ENCODE data around the gene PLGRKT. TPM values are rescaled to one million over a fixed set of nuclear protein-coding genes. Genes with fewer than 3 reads are reported as not detected.

Gene PLGRKT
- total RNA-seq, 2 donors from 2014 or later: 55.9 to 56.2 TPM

- Histone ChIP-seq H3K36me3 (no peaks in the 10 kb centered on the region), H3K4me1 (no peaks in the 10 kb centered on the region), H3K27ac (no peak overlapping the region), H3K4me3 (no peak overlapping the region), H3K27me3 (no peaks in the 10 kb centered on the region), H3K9ac (ENCODE audit: low read depth in 2 of 2, low read length in 2 of 2) (no peak overlapping the region), H3K9me3 (no peaks in the 10 kb centered on the region)
- DNase-seq: no peak
- no peak for TF ChIP-seq CTCF (IDR thresholded peaks at IDR 0.05)
- intact Hi-C loops (cut with DNase I): loop anchor here (10.0 kb wide), 1 partner anchor 436 kb away; the partner anchor contains the start of gene JAK2
Measured at GRCh38 chr9:5421163-5421562, 16.6 kb downstream of the PLGRKT start.

GRCh38 chr9:5419987-5420386 is 17.7 kb downstream of the PLGRKT start:
- no peak for TF ChIP-seq CTCF (IDR thresholded peaks at IDR 0.05)
- Histone ChIP-seq H3K36me3 (no peaks in the 10 kb centered on the region), H3K27me3 (no peaks in the 10 kb centered on the region), H3K4me3 (no peak overlapping the region), H3K9ac (ENCODE audit: low read depth in 2 of 2, low read length in 2 of 2) (no peak overlapping the region), H3K9me3 (no peaks in the 10 kb centered on the region), H3K4me1 (no peaks in the 10 kb centered on the region), H3K27ac (no peak overlapping the region)
- no peak for DNase-seq
- intact Hi-C loops (cut with DNase I): loop anchor here (10.0 kb wide), 1 partner anchor 435 kb away; the partner anchor contains the start of gene JAK2

DNA sequence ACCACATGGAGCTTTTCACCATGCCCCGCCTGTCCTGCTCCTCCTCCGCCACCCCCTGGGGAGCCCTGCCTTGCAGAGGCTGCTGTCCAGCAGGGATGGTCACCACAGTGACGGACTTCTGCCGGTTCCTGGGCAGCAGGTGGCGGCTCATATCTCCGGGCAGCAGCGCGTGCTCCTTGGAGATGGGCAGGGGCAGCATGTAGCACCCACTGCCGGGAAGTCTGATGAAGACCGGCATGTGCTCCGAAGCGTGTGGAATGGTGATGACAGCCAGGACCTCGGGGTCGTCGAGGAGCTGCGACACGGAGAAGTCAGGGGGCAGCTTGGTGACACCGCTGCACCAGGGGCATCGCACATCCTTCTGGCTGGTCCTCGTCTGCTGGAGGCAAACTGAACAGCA is 19.2 kb downstream of the PLGRKT start:
- no peak for TF ChIP-seq CTCF (IDR thresholded peaks at IDR 0.05)
- intact Hi-C loops (cut with DNase I): no loop called here

DNA sequence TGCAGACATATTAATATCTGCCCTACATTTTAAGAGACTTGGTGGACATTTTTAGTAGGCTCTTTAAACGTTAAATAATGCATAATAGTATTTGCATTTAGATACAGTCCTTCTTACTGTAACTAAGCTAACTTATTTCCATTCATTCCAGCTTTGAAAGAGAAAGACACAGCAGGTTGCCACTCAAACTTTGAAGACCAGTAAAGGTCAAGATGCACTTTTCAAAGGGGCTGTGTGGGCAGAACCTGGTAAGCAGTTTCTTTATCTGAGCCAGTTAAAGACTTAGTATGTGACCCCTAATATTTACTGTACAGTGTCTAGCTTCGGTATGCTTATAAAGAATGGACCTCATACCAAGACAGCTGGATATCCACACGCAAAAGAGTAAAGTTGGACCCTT is 20.8 kb downstream of the PLGRKT start:
- H3K9ac ChIP-seq (ENCODE audit: low read depth in 2 of 2, low read length in 2 of 2): no peak overlapping the region
- no peak for TF ChIP-seq CTCF (IDR thresholded peaks at IDR 0.05)
- H3K4me3 ChIP-seq: no peak overlapping the region
- no peak for DNase-seq
- no peaks in the 10 kb centered on the region for H3K36me3 ChIP-seq
- H3K27ac ChIP-seq: no peak overlapping the region
- H3K4me1 ChIP-seq: no peaks in the 10 kb centered on the region
- intact Hi-C loops (cut with DNase I): no loop called here
- no peaks in the 10 kb centered on the region for H3K9me3 ChIP-seq
- no peaks in the 10 kb centered on the region for H3K27me3 ChIP-seq

More for the DNA sequence above, 19.2 kb downstream of the PLGRKT start:
- Histone ChIP-seq H3K27ac (no peak overlapping the region), H3K4me3 (no peak overlapping the region), H3K4me1 (no peaks in the 10 kb centered on the region), H3K9me3 (no peaks in the 10 kb centered on the region), H3K9ac (ENCODE audit: low read depth in 2 of 2, low read length in 2 of 2) (no peak overlapping the region), H3K27me3 (no peaks in the 10 kb centered on the region), H3K36me3 (no peaks in the 10 kb centered on the region)
- DNase-seq: no peak

DNA sequence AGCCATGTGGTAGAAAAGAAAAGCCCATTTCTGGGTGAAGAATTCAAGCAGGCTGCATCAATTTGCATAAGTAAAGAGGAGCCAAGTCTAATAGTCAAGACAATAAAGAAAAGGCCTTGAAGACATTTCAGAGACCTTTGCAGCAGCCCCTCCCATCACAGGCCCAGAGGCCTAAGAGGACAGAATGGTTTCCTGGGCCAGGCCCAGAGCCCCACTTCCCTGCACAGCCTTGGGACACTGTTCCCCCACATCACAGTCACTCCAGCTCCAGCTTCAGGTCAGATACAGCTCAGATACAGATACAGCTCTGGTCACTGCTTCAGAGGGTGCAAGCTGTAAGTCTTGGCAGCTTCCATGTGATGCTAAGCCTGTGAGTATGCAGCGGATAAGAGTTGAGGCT is 29.1 kb downstream of the PLGRKT start:
- intact Hi-C loops (cut with DNase I): no loop called here
- Histone ChIP-seq H3K36me3 (no peaks in the 10 kb centered on the region), H3K27ac (no peak overlapping the region), H3K27me3 (no peaks in the 10 kb centered on the region), H3K9me3 (no peaks in the 10 kb centered on the region), H3K4me1 (no peaks in the 10 kb centered on the region), H3K4me3 (no peak overlapping the region), H3K9ac (ENCODE audit: low read depth in 2 of 2, low read length in 2 of 2) (no peak overlapping the region)
- DNase-seq: no peak
- TF ChIP-seq CTCF (IDR thresholded peaks at IDR 0.05): no peak

All from colonic mucosa (tissue), 4 donors.